Measurements from ENCODE around the gene CX3CR1. TPM values are rescaled to one million over a fixed set of nuclear protein-coding genes. Genes with fewer than 3 reads are reported as not detected.

Gene CX3CR1
- total RNA-seq, 1 donor: not detected

DNA sequence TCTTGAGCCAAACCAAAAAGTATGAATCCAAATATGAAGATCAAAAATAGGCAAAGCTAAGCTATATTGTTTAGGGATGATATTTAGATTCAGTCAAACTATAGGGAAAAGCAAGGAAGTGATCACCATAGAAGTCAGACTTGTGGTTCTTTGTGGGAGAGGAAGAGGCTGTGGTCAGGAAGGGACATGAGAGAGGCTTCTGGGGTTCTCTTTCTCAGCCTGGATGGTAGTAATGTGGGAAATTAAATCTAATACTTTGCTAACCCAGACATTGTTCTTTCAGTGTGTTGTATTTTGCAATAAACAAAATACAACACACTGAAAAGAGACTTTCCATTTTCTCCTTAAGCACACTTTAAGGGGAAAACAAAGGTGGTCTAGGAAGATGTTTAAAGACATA lies 3.1 kb downstream of the CX3CR1 start:
- DNase-seq (ENCODE audit: low read depth): no peak
- TF ChIP-seq, protein P1, sequence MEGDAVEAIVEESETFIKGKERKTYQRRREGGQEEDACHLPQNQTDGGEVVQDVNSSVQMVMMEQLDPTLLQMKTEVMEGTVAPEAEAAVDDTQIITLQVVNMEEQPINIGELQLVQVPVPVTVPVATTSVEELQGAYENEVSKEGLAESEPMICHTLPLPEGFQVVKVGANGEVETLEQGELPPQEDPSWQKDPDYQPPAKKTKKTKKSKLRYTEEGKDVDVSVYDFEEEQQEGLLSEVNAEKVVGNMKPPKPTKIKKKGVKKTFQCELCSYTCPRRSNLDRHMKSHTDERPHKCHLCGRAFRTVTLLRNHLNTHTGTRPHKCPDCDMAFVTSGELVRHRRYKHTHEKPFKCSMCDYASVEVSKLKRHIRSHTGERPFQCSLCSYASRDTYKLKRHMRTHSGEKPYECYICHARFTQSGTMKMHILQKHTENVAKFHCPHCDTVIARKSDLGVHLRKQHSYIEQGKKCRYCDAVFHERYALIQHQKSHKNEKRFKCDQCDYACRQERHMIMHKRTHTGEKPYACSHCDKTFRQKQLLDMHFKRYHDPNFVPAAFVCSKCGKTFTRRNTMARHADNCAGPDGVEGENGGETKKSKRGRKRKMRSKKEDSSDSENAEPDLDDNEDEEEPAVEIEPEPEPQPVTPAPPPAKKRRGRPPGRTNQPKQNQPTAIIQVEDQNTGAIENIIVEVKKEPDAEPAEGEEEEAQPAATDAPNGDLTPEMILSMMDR (IDR thresholded peaks at IDR 0.05; ENCODE audit: insufficient read depth, low read length): no peak
- no peak overlapping the region for H3K4me3 ChIP-seq (ENCODE audit: low read depth, low read length)

DNA sequence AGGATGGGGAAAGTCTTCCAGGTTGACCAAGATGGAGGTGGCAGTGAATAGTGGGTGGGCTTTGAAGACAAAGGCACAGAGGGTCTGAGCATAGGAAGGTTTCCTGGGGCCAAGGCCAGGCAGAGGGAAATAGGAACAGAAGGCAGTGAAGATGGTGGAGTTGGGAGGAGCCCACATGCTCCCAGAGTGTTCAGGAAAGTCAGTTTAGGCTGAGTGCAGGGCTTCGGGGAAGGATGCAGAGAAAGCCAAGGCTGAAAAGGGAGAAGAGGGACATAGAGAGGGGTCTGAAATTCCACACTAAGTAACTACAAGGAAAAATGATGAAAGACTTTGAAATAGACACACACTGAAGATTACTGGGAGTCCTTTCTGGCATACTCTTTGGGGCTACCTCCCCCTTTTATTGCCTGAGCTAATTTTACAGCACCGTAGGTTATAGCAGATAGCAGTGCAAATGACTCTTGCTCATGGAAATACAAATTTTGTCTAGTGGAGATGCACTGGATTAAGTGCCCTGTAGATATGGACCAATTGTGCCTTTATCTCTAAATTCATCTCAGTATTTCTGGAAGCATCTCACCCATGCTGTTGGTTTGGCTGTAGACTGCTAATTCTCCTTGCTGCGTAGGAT lies 3.8 kb downstream of the CX3CR1 start:
- TF ChIP-seq, protein P1 (IDR thresholded peaks at IDR 0.05; ENCODE audit: insufficient read depth, low read length): no peak
- H3K4me3 ChIP-seq (ENCODE audit: low read depth, low read length): no peak overlapping the region
- DNase-seq (ENCODE audit: low read depth): no peak

DNA sequence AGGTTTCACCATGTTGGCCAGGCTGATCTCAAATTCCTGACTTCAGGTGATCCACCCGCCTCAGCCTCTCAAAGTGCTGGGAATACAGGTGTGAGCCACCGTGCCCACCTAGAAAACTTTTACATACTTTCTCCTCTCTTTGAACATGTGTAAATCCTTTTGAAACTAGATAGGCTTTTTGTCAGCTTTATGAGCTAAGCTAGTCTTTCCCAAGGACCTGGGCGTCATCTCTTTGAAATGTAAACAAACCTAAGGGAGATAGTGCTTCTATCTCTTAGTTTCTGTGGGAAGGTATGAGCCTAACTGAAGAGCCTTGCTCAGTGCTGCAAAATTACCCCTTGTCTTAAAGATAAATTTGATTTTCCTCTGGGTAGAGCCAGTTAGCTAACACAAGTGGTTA lies 4.8 kb downstream of the CX3CR1 start:
- TF ChIP-seq, protein P1 (IDR thresholded peaks at IDR 0.05; ENCODE audit: insufficient read depth, low read length): no peak
- no peak overlapping the region for H3K4me3 ChIP-seq (ENCODE audit: low read depth, low read length)
- no peak for DNase-seq (ENCODE audit: low read depth)

DNA sequence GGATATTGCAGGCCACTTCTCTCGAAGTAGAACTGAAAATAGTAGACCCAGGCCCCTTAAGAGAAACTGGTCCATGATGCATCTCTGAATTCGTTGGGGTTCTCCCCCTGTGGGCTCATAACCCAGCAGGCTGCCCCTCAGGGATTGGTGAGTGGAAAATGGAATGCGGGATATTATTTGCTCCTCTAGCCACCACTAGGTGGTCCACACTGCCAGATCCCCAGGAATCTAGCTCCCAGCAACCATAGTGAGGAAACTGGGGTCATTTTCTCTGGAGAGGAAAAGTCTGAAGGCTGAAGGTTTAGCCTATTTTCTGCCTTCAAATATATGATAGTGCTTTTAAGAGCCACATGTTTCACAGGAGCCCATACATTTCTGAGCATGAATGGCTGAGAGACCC lies 6.7 kb downstream of the CX3CR1 start:
- no peak for DNase-seq (ENCODE audit: low read depth)
- TF ChIP-seq, protein P1 (IDR thresholded peaks at IDR 0.05; ENCODE audit: insufficient read depth, low read length): no peak
- no peak overlapping the region for H3K4me3 ChIP-seq (ENCODE audit: low read depth, low read length)

DNA sequence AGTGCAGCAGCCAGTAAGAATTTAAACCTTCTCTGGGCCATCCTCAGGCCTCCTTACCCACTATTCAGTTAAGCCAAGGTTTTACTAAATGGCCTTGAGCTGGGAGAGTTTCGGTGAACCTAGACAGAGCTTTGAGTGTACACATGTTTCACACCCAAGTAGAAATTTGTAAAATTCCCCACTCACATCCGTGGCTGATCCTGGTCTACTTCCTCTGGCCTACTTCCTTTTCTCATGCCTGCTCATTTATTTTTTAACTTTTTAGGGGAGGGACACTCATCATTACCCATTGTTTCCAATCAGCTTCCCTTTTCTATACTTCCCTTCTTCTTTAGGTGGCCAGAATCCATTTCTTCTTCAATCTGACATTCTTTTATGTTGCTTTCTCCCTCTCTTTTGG lies 7.6 kb downstream of the CX3CR1 start:
- DNase-seq (ENCODE audit: low read depth): no peak
- TF ChIP-seq, protein P1 (IDR thresholded peaks at IDR 0.05; ENCODE audit: insufficient read depth, low read length): no peak
- no peak overlapping the region for H3K4me3 ChIP-seq (ENCODE audit: low read depth, low read length)

DNA sequence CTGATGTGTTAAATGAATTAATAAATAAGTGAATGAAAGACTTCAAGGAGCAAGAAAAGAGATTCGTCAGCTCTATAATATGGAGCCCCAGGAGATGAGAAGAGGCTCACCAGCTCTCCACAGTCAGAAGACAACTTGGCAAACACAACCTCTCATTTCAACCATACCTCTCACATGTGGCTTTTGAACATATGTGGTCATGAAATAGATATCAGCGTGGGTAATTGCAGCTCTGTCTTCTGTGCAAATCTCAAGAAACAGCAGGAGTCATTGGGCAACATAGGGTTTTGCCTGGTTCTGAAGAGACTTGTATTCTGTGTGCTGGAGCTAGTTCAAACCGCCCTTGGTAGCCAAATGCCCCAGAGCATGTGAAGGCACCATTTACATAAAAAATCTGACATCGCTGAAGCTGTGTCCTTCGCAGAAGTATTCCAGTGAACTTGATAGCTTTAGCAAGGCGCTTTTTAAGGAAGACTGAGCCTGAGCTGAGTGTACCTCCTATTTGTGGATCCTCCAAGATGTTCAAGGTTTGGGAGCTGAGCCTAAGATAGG lies 8.4 kb downstream of the CX3CR1 start:
- no peak overlapping the region for H3K4me3 ChIP-seq (ENCODE audit: low read depth, low read length)
- TF ChIP-seq, protein P1 (IDR thresholded peaks at IDR 0.05; ENCODE audit: insufficient read depth, low read length): no peak
- no peak for DNase-seq (ENCODE audit: low read depth)

DNA sequence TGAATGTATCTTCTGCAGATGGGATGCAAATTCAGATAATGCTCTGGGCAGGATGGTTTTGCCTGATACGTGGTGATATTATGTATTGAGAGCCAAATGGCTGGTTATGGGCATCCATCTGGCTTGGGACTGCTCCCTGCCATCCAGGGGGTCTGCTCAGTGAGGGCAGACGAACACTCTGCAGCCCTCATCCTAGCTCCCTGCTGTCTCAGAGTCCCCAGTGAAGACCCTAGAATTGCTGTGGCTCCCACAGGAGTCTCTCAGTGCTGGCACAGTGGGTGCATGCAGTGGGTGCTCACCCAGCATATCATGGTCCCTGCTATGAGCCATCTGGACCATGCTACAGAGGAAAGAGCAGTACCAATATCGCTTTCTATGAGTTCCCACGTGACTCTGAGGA lies 10.3 kb downstream of the CX3CR1 start:
- DNase-seq (ENCODE audit: low read depth): no peak
- no peak overlapping the region for H3K4me3 ChIP-seq (ENCODE audit: low read depth, low read length)
- TF ChIP-seq, protein P1 (IDR thresholded peaks at IDR 0.05; ENCODE audit: insufficient read depth, low read length): no peak

Data from fibroblast of the aortic adventitia (primary cell).